Activated CD4-positive, alpha-beta T cell treated with anti-CD3 and anti-CD28 coated beads, Interleukin-2, Interleukin-4, amounts not matched to agents 100 ng/mL and 50 ng/mL, durations not matched to agents 16 hours and 8 hours (primary cell): Measurements from ENCODE around the gene CLASP1.
"Not testable (repeated sequence)": the region's sequence is repeated elsewhere in the genome, so short reads cannot be mapped to it uniquely, and the experiment has no call there.

Experiments
- DNase-seq: peaks from one replicate; pipeline ENCODE4 v3.0.0-alpha.2; 2020; ENCODE audit warnings: low spot score

The CLASP1 gene

GRCh38 chr2:121472470-121472993 is 176.7 kb downstream of the CLASP1 start:
- no peak for DNase-seq

GRCh38 chr2:121471532-121472469 is 177.5 kb downstream of the CLASP1 start:
- no peak for DNase-seq

- no peak for DNase-seq
Observed at GRCh38 chr2:121470917-121471316, 178.3 kb downstream of the CLASP1 start.

- DNase-seq, result no peak
Observed at GRCh38 chr2:121469356-121469755, 179.9 kb downstream of the CLASP1 start.

- no peak for DNase-seq
Observed at GRCh38 chr2:121468936-121469335, 180.3 kb downstream of the CLASP1 start.

GRCh38 chr2:121459291-121459690 is 190.0 kb downstream of the CLASP1 start:
- DNase-seq, result no peak

- no peak for DNase-seq
Observed at GRCh38 chr2:121456325-121456724, 192.9 kb downstream of the CLASP1 start.

GRCh38 chr2:121455446-121455845 is 193.8 kb downstream of the CLASP1 start:
- DNase-seq, result no peak

- DNase-seq, result no peak
Observed at GRCh38 chr2:121454549-121455090, 194.6 kb downstream of the CLASP1 start.

- no peak for DNase-seq
Observed at GRCh38 chr2:121451398-121451797, 197.9 kb downstream of the CLASP1 start.

- DNase-seq, result no peak
Observed at GRCh38 chr2:121450301-121450700, 199.0 kb downstream of the CLASP1 start.

GRCh38 chr2:121446647-121447241 is 202.5 kb downstream of the CLASP1 start:
- DNase-seq, result no peak

- no peak for DNase-seq
Observed at GRCh38 chr2:121442889-121443288, 206.4 kb downstream of the CLASP1 start.

- DNase-seq, result not testable (repeated sequence)
Observed at GRCh38 chr2:121438290-121438689, 211.0 kb downstream of the CLASP1 start.

- no peak for DNase-seq
Observed at GRCh38 chr2:121436918-121437317, 212.3 kb downstream of the CLASP1 start.

GRCh38 chr2:121435790-121436189 is 213.5 kb downstream of the CLASP1 start:
- no peak for DNase-seq

GRCh38 chr2:121431214-121431613 is 218.0 kb downstream of the CLASP1 start:
- no peak for DNase-seq

GRCh38 chr2:121429927-121430520 is 219.2 kb downstream of the CLASP1 start:
- DNase-seq, result no peak

GRCh38 chr2:121429119-121429903 is 220.0 kb downstream of the CLASP1 start:
- DNase-seq, result no peak

- DNase-seq, result no peak
Observed at GRCh38 chr2:121427187-121427689, 222.0 kb downstream of the CLASP1 start.

GRCh38 chr2:121420486-121420885 is 228.8 kb downstream of the CLASP1 start:
- DNase-seq, result no peak
